ENCODE measurements around the gene SPSB2.

SPSB2 gene

GRCh38 chr12:6832125-6832524 lies 41.0 kb downstream of the SPSB2 start:
- H3K9ac ChIP-seq (ENCODE audit: low read length): no peak overlapping the region
- H3K27ac ChIP-seq (ENCODE audit: low read length): no peak overlapping the region

GRCh38 chr12:6831450-6831995 lies 41.6 kb downstream of the SPSB2 start:
- no peaks in the 10 kb centered on the region for H3K9me3 ChIP-seq (ENCODE audit: insufficient read depth, low read length)
- H3K36me3 ChIP-seq (replicated peaks; ENCODE audit: low read depth, low read length): peaks cover 2% of the 10 kb centered on the region
- H3K4me3 ChIP-seq (ENCODE audit: low read length): no peak overlapping the region
- no peaks in the 10 kb centered on the region for H3K79me2 ChIP-seq (ENCODE audit: low read length)
- H3K4me2 ChIP-seq (ENCODE audit: low read length): no peak overlapping the region
- TF ChIP-seq EZH2phosphoT487 (IDR thresholded peaks at IDR 0.05; ENCODE audit: low read depth) (no peak), CTCF (IDR thresholded peaks at IDR 0.05; ENCODE audit: low read depth, low read length) (no peak)
- no peaks in the 10 kb centered on the region for H4K20me1 ChIP-seq (ENCODE audit: insufficient read depth, low read length)
- peaks cover 9% of the 10 kb centered on the region; the same call in 1 of the 2 replicates for H3K27me3 ChIP-seq (ENCODE audit: low read depth, low read length)
- no peak overlapping the region for H3K27ac ChIP-seq (ENCODE audit: low read length)
- H3K9ac ChIP-seq (ENCODE audit: low read length): no peak overlapping the region
- H3K4me1 ChIP-seq (ENCODE audit: low read length): peaks cover 16% of the 10 kb centered on the region
- H2AFZ ChIP-seq (ENCODE audit: low read depth, low read length): no peak overlapping the region

More at GRCh38 chr12:6832125-6832524, 41.0 kb downstream of the SPSB2 start:
- H3K9me3 ChIP-seq (ENCODE audit: insufficient read depth, low read length): no peaks in the 10 kb centered on the region
- H3K4me2 ChIP-seq (ENCODE audit: low read length): no peak overlapping the region
- H3K4me3 ChIP-seq (ENCODE audit: low read length): no peak overlapping the region
- H3K27me3 ChIP-seq (ENCODE audit: low read depth, low read length): peaks cover 9% of the 10 kb centered on the region; the same call in 1 of the 2 replicates
- no peaks in the 10 kb centered on the region for H4K20me1 ChIP-seq (ENCODE audit: insufficient read depth, low read length)
- no peak for TF ChIP-seq EZH2phosphoT487 (IDR thresholded peaks at IDR 0.05; ENCODE audit: low read depth)
- TF ChIP-seq CTCF (IDR thresholded peaks at IDR 0.05; ENCODE audit: low read depth, low read length): no peak
- H3K79me2 ChIP-seq (ENCODE audit: low read length): no peaks in the 10 kb centered on the region
- no peak overlapping the region for H2AFZ ChIP-seq (ENCODE audit: low read depth, low read length)
- H3K4me1 ChIP-seq (ENCODE audit: low read length): peaks cover 16% of the 10 kb centered on the region
- peaks cover 2% of the 10 kb centered on the region for H3K36me3 ChIP-seq (replicated peaks; ENCODE audit: low read depth, low read length)

GRCh38 chr12:6830999-6831398 lies 42.1 kb downstream of the SPSB2 start:
- H3K9me3 ChIP-seq (ENCODE audit: insufficient read depth, low read length): no peaks in the 10 kb centered on the region
- peaks cover 14% of the 10 kb centered on the region for H3K4me1 ChIP-seq (ENCODE audit: low read length)
- no peak overlapping the region for H3K4me3 ChIP-seq (ENCODE audit: low read length)
- no peak overlapping the region for H3K9ac ChIP-seq (ENCODE audit: low read length)
- TF ChIP-seq EZH2phosphoT487 (IDR thresholded peaks at IDR 0.05; ENCODE audit: low read depth) (no peak), CTCF (IDR thresholded peaks at IDR 0.05; ENCODE audit: low read depth, low read length) (no peak)
- no peaks in the 10 kb centered on the region for H3K79me2 ChIP-seq (ENCODE audit: low read length)
- H3K36me3 ChIP-seq (replicated peaks; ENCODE audit: low read depth, low read length): peaks cover 2% of the 10 kb centered on the region
- H3K27me3 ChIP-seq (ENCODE audit: low read depth, low read length): peaks cover 9% of the 10 kb centered on the region; the same call in 1 of the 2 replicates
- H3K4me2 ChIP-seq (ENCODE audit: low read length): no peak overlapping the region
- H2AFZ ChIP-seq (ENCODE audit: low read depth, low read length): no peak overlapping the region
- H4K20me1 ChIP-seq (ENCODE audit: insufficient read depth, low read length): no peaks in the 10 kb centered on the region
- no peak overlapping the region for H3K27ac ChIP-seq (ENCODE audit: low read length)

- peaks cover 11% of the 10 kb centered on the region for H3K4me1 ChIP-seq (ENCODE audit: low read length)
- peak overlapping the region; percentile 90 for H3K4me3 ChIP-seq (ENCODE audit: low read length)
- peak overlapping the region; percentile 89 for H3K9ac ChIP-seq (ENCODE audit: low read length)
- H3K9me3 ChIP-seq (ENCODE audit: insufficient read depth, low read length): no peaks in the 10 kb centered on the region
- H3K36me3 ChIP-seq (replicated peaks; ENCODE audit: low read depth, low read length): peaks cover 2% of the 10 kb centered on the region
- no peaks in the 10 kb centered on the region for H3K79me2 ChIP-seq (ENCODE audit: low read length)
- no peaks in the 10 kb centered on the region for H4K20me1 ChIP-seq (ENCODE audit: insufficient read depth, low read length)
- peaks cover 9% of the 10 kb centered on the region; the same call in 1 of the 2 replicates for H3K27me3 ChIP-seq (ENCODE audit: low read depth, low read length)
- H2AFZ ChIP-seq (ENCODE audit: low read depth, low read length): no peak overlapping the region
- H3K4me2 ChIP-seq (ENCODE audit: low read length): peak overlapping the region; percentile 85
- TF ChIP-seq EZH2phosphoT487 (IDR thresholded peaks at IDR 0.05; ENCODE audit: low read depth): no peak
- TF ChIP-seq CTCF (IDR thresholded peaks at IDR 0.05; ENCODE audit: low read depth, low read length): no peak
- H3K27ac ChIP-seq (ENCODE audit: low read length): no peak overlapping the region
Measured at GRCh38 chr12:6830286-6830890, 42.7 kb downstream of the SPSB2 start.
